Pulmonary artery endothelial cell (primary cell): Measurements from ENCODE around the gene KLHL1. TPM values are rescaled to one million over a fixed set of nuclear protein-coding genes. Genes with fewer than 3 reads are reported as not detected.

Experiments
- DNase-seq: peaks from one replicate; pipeline ENCODE4 v3.0.0-alpha.2; 2011; ENCODE audit warnings: low read depth, low spot score
- total RNA-seq: library from RNA; depleted of rRNA; stranded (reverse); fragments of >200 nt; gene quantifications from 2 replicates; pipeline ENCODE4 v1.2.3, GENCODE V29; 2014

KLHL1 gene
- total RNA-seq, 1 donor from 2014 or later: not detected

- DNase-seq: no peak
Observed at GRCh38 chr13:69690999-69691398, 417.3 kb downstream of the KLHL1 start.

- no peak for DNase-seq
Observed at GRCh38 chr13:69683921-69684686, 424.1 kb downstream of the KLHL1 start.

- DNase-seq: no peak
Observed at GRCh38 chr13:69681722-69682121, 426.5 kb downstream of the KLHL1 start.

GRCh38 chr13:69677343-69677742 lies 430.9 kb downstream of the KLHL1 start:
- DNase-seq: no peak

GRCh38 chr13:69676286-69676685 lies 432.0 kb downstream of the KLHL1 start:
- DNase-seq: no peak

GRCh38 chr13:69660155-69660554 lies 448.1 kb downstream of the KLHL1 start:
- no peak for DNase-seq

DNA sequence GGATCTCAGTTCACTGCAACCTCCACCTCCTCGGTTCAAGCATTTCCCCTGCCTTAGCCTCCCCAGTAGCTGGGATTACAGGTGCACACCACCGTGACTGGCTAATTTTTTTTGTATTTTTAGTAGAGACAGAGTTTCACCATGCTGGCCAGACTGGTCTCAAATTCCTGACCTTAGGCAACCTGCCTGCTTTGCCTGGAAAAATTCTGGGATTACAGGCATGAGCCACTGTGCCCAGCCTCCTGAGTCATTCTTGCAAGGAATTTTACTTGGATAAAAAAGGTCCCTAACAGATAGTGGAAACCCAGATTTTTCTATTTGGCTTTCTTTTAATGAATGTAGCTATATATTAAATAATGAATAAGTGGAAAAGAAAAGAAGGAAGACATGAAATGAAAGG lies 450.6 kb downstream of the KLHL1 start:
- DNase-seq: no peak

- no peak for DNase-seq
Observed at GRCh38 chr13:69654392-69654791, 453.9 kb downstream of the KLHL1 start.

Other genes with a start within 250 kb of the KLHL1 start
- gene ATXN8OS, start 626 bp downstream of the KLHL1 start, total RNA-seq: not detected in 2 replicates